Measurements from ENCODE around the gene RAB25.
A peak's percentile ranks its signal among the peaks of the same experiment; 100 is the strongest.

Gene RAB25

DNA sequence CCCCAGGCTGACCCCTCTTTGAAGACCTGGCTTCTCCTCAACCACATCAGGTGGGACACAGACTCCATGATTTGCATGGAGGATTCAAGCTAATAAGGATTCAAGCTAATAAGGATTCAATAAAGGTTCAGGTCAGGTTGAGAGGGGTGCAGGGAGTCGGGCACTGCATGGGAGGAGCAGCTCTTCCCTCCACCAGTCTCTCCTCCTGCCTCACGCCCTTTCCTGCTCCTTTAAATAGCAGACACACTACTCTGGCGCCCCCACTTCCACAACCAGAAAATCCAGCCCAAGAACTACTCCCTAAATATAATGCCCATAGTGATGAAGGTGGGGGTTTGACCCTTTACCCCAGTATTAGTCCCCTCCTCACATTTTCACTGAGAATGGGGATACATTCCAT is 14.2 kb downstream of the RAB25 start:
- no peak overlapping the region for H3K23ac ChIP-seq (ENCODE audit: low read length)
- H3K9ac ChIP-seq (ENCODE audit: low read length): no peak overlapping the region
- peaks cover 15% of the 10 kb centered on the region for H3K79me2 ChIP-seq (ENCODE audit: control insufficient read depth, insufficient read depth, low read length, poor library complexity)
- no peak overlapping the region for H4K8ac ChIP-seq (ENCODE audit: low read depth, low read length)
- peaks cover 46 to 60% of the 10 kb centered on the region in 2 experiments for H3K36me3 ChIP-seq (ENCODE audit: control insufficient read depth in 1 of 2, insufficient read depth in 2 of 2, low read length in 2 of 2)
- H3K18ac ChIP-seq (ENCODE audit: low read length): no peak overlapping the region
- no peak overlapping the region for H2AFZ ChIP-seq (ENCODE audit: insufficient read depth, low read length, poor library complexity)
- no peak overlapping the region for H3K4me2 ChIP-seq (ENCODE audit: low read length)
- DNase-seq: no peak
- H3K4me3 ChIP-seq (ENCODE audit: low read depth, low read length): no peak overlapping the region
- H3K4ac ChIP-seq (ENCODE audit: low read depth, low read length): no peak overlapping the region
- H3K4me1 ChIP-seq (ENCODE audit: control insufficient read depth in 1 of 2, insufficient read depth in 2 of 2, low read length in 2 of 2): peaks cover 13 to 26% of the 10 kb centered on the region in 2 experiments
- no peak overlapping the region for H2BK120ac ChIP-seq (ENCODE audit: insufficient read depth, low read length, poor library complexity)
- no peak overlapping the region for H3K14ac ChIP-seq (ENCODE audit: low read length)
- no peak overlapping the region for H2BK5ac ChIP-seq (ENCODE audit: low read depth, low read length, poor library complexity)
- WGBS (ENCODE audit: extremely low coverage, insufficient coverage, insufficient read length): no CpG with 5 or more reads among the region's 3 CpGs
- peaks cover 6% of the 10 kb centered on the region for H3K9me3 ChIP-seq (ENCODE audit: insufficient read depth, low read depth, low read length)
- H3K27me3 ChIP-seq (ENCODE audit: insufficient read depth, low read length): no peaks in the 10 kb centered on the region
- no peak overlapping the region for H3K27ac ChIP-seq (ENCODE audit: low read depth, low read length)
- no peak overlapping the region for H4K91ac ChIP-seq (ENCODE audit: low read depth, low read length)
- H2BK12ac ChIP-seq (ENCODE audit: low read length): no peak overlapping the region
- no peak overlapping the region for H4K12ac ChIP-seq (ENCODE audit: low read depth, low read length)
- no peak overlapping the region for H2AK5ac ChIP-seq (ENCODE audit: low read length)
- H3K79me1 ChIP-seq (ENCODE audit: low read length): peaks cover under 1% of the 10 kb centered on the region

GRCh38 chr1:156075775-156076204 is 14.8 kb downstream of the RAB25 start:
- no CpG with 5 or more reads among the region's 4 CpGs for WGBS (ENCODE audit: extremely low coverage, insufficient coverage, insufficient read length)
- no peak overlapping the region for H2AFZ ChIP-seq (ENCODE audit: insufficient read depth, low read length, poor library complexity)

DNA sequence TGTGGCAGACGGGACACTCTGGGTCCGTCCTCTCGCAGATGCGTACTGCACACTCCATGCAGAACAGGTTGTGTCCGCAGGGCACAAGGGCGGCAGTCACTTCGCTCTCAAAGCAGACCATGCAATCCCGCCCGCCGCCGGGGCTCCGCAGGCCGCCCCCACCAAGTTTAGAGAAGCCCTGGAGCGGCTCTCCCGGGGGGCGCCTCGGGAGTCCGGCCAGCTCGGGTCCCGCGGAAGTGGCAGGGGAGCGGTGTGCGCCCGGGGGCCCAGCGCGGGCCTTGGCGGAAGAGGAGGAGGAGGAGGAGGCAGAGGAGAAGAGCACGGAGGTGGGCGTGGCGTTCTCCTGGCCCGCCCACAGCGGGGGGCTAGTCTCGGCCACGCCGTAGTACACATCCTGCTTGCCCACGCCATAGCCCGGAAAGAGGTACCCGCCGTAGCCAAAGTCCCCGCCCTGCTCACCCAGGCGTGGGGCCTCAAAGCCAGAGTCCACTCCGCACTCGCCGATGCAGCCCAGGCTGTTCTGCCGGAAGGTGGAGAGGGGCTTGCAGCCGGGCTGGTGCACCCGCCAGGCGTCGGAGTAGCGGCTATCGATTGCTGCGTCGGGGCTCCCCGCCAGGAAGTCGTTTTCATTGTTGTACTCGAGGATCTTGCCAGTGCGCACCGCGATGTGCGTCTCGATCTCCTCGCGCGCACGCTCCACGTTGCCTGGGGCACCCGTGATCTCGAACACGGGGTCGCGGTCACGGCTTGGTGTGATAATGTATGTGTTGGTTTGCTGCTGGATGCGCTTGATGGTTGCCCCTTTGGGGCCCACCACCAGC is 15.9 kb downstream of the RAB25 start:
- peak overlapping the region; percentile 39 for H3K4ac ChIP-seq (ENCODE audit: low read depth, low read length)
- H3K4me2 ChIP-seq (ENCODE audit: low read length): no peak overlapping the region
- no peak overlapping the region for H2AFZ ChIP-seq (ENCODE audit: insufficient read depth, low read length, poor library complexity)
- no peak overlapping the region for H3K14ac ChIP-seq (ENCODE audit: low read length)
- no peak overlapping the region for H3K23ac ChIP-seq (ENCODE audit: low read length)
- H3K4me3 ChIP-seq (ENCODE audit: low read depth, low read length): no peak overlapping the region
- H3K79me2 ChIP-seq (ENCODE audit: control insufficient read depth, insufficient read depth, low read length, poor library complexity): peaks cover 31% of the 10 kb centered on the region
- H3K36me3 ChIP-seq (ENCODE audit: control insufficient read depth in 1 of 2, insufficient read depth in 2 of 2, low read length in 2 of 2): peaks cover 40 to 55% of the 10 kb centered on the region in 2 experiments
- H3K79me1 ChIP-seq (ENCODE audit: low read length): peaks cover 15% of the 10 kb centered on the region
- no peak overlapping the region for H2AK5ac ChIP-seq (ENCODE audit: low read length)
- no peak overlapping the region for H2BK120ac ChIP-seq (ENCODE audit: insufficient read depth, low read length, poor library complexity)
- no peak overlapping the region for H4K8ac ChIP-seq (ENCODE audit: low read depth, low read length)
- no CpG with 5 or more reads among the region's 73 CpGs for WGBS (ENCODE audit: extremely low coverage, insufficient coverage, insufficient read length)
- H3K9ac ChIP-seq (ENCODE audit: low read length): no peak overlapping the region
- peak overlapping the region; percentile 19 for H4K12ac ChIP-seq (ENCODE audit: low read depth, low read length)
- H3K27me3 ChIP-seq (ENCODE audit: insufficient read depth, low read length): no peaks in the 10 kb centered on the region
- no peak overlapping the region for H2BK5ac ChIP-seq (ENCODE audit: low read depth, low read length, poor library complexity)
- H3K9me3 ChIP-seq (ENCODE audit: insufficient read depth, low read depth, low read length): peaks cover 6% of the 10 kb centered on the region
- peaks cover 13 to 26% of the 10 kb centered on the region in 2 experiments for H3K4me1 ChIP-seq (ENCODE audit: control insufficient read depth in 1 of 2, insufficient read depth in 2 of 2, low read length in 2 of 2)
- H3K18ac ChIP-seq (ENCODE audit: low read length): peak overlapping the region; percentile 25
- H2BK12ac ChIP-seq (ENCODE audit: low read length): no peak overlapping the region
- no peak overlapping the region for H3K27ac ChIP-seq (ENCODE audit: low read depth, low read length)
- DNase-seq: peak in 1 of 2 donors; percentile 58
- no peak overlapping the region for H4K91ac ChIP-seq (ENCODE audit: low read depth, low read length)

More at GRCh38 chr1:156075775-156076204, 14.8 kb downstream of the RAB25 start:
- Histone ChIP-seq H4K8ac (ENCODE audit: low read depth, low read length) (no peak overlapping the region), H2BK5ac (ENCODE audit: low read depth, low read length, poor library complexity) (no peak overlapping the region), H3K4me3 (ENCODE audit: low read depth, low read length) (no peak overlapping the region), H3K79me1 (ENCODE audit: low read length) (peaks cover 6% of the 10 kb centered on the region), H3K23ac (ENCODE audit: low read length) (no peak overlapping the region), H3K4me2 (ENCODE audit: low read length) (no peak overlapping the region), H3K9ac (ENCODE audit: low read length) (no peak overlapping the region), H4K91ac (ENCODE audit: low read depth, low read length) (no peak overlapping the region), H4K12ac (ENCODE audit: low read depth, low read length) (no peak overlapping the region), H3K4me1 (ENCODE audit: control insufficient read depth in 1 of 2, insufficient read depth in 2 of 2, low read length in 2 of 2) (peaks cover 13 to 26% of the 10 kb centered on the region in 2 experiments), H3K36me3 (ENCODE audit: control insufficient read depth in 1 of 2, insufficient read depth in 2 of 2, low read length in 2 of 2) (peaks cover 40 to 55% of the 10 kb centered on the region in 2 experiments), H2AK5ac (ENCODE audit: low read length) (no peak overlapping the region), H3K79me2 (ENCODE audit: control insufficient read depth, insufficient read depth, low read length, poor library complexity) (peaks cover 22% of the 10 kb centered on the region), H2BK120ac (ENCODE audit: insufficient read depth, low read length, poor library complexity) (no peak overlapping the region), H3K14ac (ENCODE audit: low read length) (no peak overlapping the region), H3K4ac (ENCODE audit: low read depth, low read length) (no peak overlapping the region), H3K27ac (ENCODE audit: low read depth, low read length) (no peak overlapping the region), H2BK12ac (ENCODE audit: low read length) (no peak overlapping the region), H3K9me3 (ENCODE audit: insufficient read depth, low read depth, low read length) (peaks cover 6% of the 10 kb centered on the region), H3K27me3 (ENCODE audit: insufficient read depth, low read length) (no peaks in the 10 kb centered on the region), H3K18ac (ENCODE audit: low read length) (no peak overlapping the region)
- DNase-seq: no peak

- no peak overlapping the region for H4K8ac ChIP-seq (ENCODE audit: low read depth, low read length)
- H4K91ac ChIP-seq (ENCODE audit: low read depth, low read length): no peak overlapping the region
- WGBS (ENCODE audit: extremely low coverage, insufficient coverage, insufficient read length): no CpG with 5 or more reads among the region's 19 CpGs
- H3K79me2 ChIP-seq (ENCODE audit: control insufficient read depth, insufficient read depth, low read length, poor library complexity): peaks cover 33% of the 10 kb centered on the region
- H3K4me2 ChIP-seq (ENCODE audit: low read length): no peak overlapping the region
- H2BK12ac ChIP-seq (ENCODE audit: low read length): no peak overlapping the region
- peak overlapping the region; percentile 15 for H3K18ac ChIP-seq (ENCODE audit: low read length)
- no peak overlapping the region for H3K23ac ChIP-seq (ENCODE audit: low read length)
- peak overlapping the region; percentile 19 for H4K12ac ChIP-seq (ENCODE audit: low read depth, low read length)
- H3K4ac ChIP-seq (ENCODE audit: low read depth, low read length): peak overlapping the region; percentile 39
- no peak overlapping the region for H3K27ac ChIP-seq (ENCODE audit: low read depth, low read length)
- no peak overlapping the region for H3K4me3 ChIP-seq (ENCODE audit: low read depth, low read length)
- peaks cover 13 to 26% of the 10 kb centered on the region in 2 experiments for H3K4me1 ChIP-seq (ENCODE audit: control insufficient read depth in 1 of 2, insufficient read depth in 2 of 2, low read length in 2 of 2)
- H2BK120ac ChIP-seq (ENCODE audit: insufficient read depth, low read length, poor library complexity): no peak overlapping the region
- H3K9ac ChIP-seq (ENCODE audit: low read length): no peak overlapping the region
- peaks cover 38 to 54% of the 10 kb centered on the region in 2 experiments for H3K36me3 ChIP-seq (ENCODE audit: control insufficient read depth in 1 of 2, insufficient read depth in 2 of 2, low read length in 2 of 2)
- no peak overlapping the region for H2AFZ ChIP-seq (ENCODE audit: insufficient read depth, low read length, poor library complexity)
- DNase-seq: no peak
- H3K27me3 ChIP-seq (ENCODE audit: insufficient read depth, low read length): no peaks in the 10 kb centered on the region
- H3K9me3 ChIP-seq (ENCODE audit: insufficient read depth, low read depth, low read length): peaks cover 6% of the 10 kb centered on the region
- H3K79me1 ChIP-seq (ENCODE audit: low read length): peaks cover 18% of the 10 kb centered on the region
- H2BK5ac ChIP-seq (ENCODE audit: low read depth, low read length, poor library complexity): no peak overlapping the region
- H2AK5ac ChIP-seq (ENCODE audit: low read length): no peak overlapping the region
- no peak overlapping the region for H3K14ac ChIP-seq (ENCODE audit: low read length)
Measured at GRCh38 chr1:156077430-156077760, 16.4 kb downstream of the RAB25 start.

Data from trophoblast cell (in vitro differentiated cells and primary cell).